Smooth muscle cell of the umbilical artery (primary cell): ENCODE measurements around the gene CNTN2. TPM values are rescaled to one million over a fixed set of nuclear protein-coding genes. Genes with fewer than 3 reads are reported as not detected.

Experiments used
- total RNA-seq: library from RNA; depleted of rRNA; stranded (reverse); fragments of >200 nt; gene quantifications from 2 replicates; pipeline ENCODE4 v1.2.3, GENCODE V29; 2014

Gene CNTN2
- not detected in 2 replicates for total RNA-seq

GRCh38 chr1:205042911-205043806, at the start of gene CNTN2:
Gene CNTN2 (plus strand): TSS chr1:205043212. CDS start chr1:205053186, 9,974 bp downstream.

GRCh38 chr1:205084360-205084759, 41.3 kb downstream of the CNTN2 start, which contains the start of gene TMEM81:
Gene TMEM81 (minus strand): TSS chr1:205084460. CDS start chr1:205084320, 140 bp downstream.

GRCh38 chr1:205121660-205122488, 78.9 kb downstream of the CNTN2 start, which contains the start of gene RBBP5:
Gene RBBP5 (minus strand): TSS chr1:205121978. CDS start chr1:205121873, 105 bp downstream.

Other genes starting within 250 kb of the CNTN2 start
- gene NFASC, start 172.3 kb upstream of the CNTN2 start, total RNA-seq: 10.1 and 35.9 TPM in 2 replicates
- 1.4 and 1.8 TPM in 2 replicates for gene TMEM81, start 41.2 kb downstream of the CNTN2 start, total RNA-seq
- 21.7 and 22.7 TPM in 2 replicates for gene RBBP5, start 78.8 kb downstream of the CNTN2 start, total RNA-seq
- gene DSTYK, start 168.5 kb downstream of the CNTN2 start, total RNA-seq: 18.4 and 20.3 TPM in 2 replicates
- gene TMCC2, start 184.7 kb downstream of the CNTN2 start, total RNA-seq: 4.5 and 6.8 TPM in 2 replicates